GM15510 (cell line): ENCODE results near the gene MYH15.

ENCODE experiments used
- POLR2A ChIP-seq: IDR thresholded peaks from 3 replicates; pipeline ENCODE4 v1.6.1; 2011; ENCODE audit warnings: borderline replicate concordance; ENCODE audit not compliant: insufficient read length; ENCODE audit errors: extremely low read depth

MYH15 gene

DNA sequence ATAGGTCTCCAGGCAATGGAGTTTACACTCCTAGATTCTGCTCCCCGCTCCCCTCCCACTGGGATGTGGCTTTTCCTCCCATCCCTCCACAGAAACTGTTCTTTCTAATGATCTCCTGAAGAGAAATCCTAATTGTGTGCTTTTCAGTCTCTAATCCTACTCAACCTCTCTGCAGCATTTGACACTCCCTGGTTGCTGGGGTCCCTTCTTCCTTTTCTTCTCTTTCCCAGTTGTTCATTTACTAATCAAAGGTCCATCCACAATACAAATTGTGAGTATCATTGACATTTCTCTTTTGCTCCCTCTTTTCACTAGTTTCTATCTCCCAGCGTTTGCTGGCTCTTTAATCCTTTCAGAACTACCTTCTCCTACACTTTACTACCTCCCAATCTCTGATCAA is 6.5 kb upstream of the MYH15 start:
- TF ChIP-seq POLR2A = no peak

GRCh38 chr3:108513961-108514360 is 3.6 kb upstream of the MYH15 start:
- TF ChIP-seq POLR2A = no peak

GRCh38 chr3:108512671-108513070 is 2.3 kb upstream of the MYH15 start:
- TF ChIP-seq POLR2A = no peak

GRCh38 chr3:108511490-108511889 is 1.1 kb upstream of the MYH15 start:
- no peak for TF ChIP-seq POLR2A

- no peak for TF ChIP-seq POLR2A
Observed at GRCh38 chr3:108511055-108511454, 659 bp upstream of the MYH15 start.

DNA sequence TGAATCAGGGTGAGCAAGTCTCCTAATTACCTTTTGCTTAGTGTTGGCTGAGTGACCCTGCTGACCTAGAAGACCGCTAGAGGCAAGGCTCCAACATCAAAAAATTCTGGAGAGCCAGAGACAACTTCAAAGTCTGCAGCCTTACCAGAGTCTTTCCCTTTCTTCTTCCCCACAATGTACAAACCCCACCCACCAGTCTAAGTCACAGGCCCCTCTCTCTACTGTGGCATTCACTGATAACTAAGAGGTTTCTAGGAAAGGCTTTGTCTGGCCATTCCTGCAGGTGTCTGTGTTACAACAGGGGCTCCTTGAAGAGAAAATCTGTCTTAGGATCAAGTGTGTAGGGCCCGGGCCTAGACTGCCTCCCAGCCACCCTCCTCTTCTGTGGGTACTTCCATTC is 525 bp downstream of the MYH15 start:
- TF ChIP-seq POLR2A = no peak

- TF ChIP-seq POLR2A = no peak
Observed at GRCh38 chr3:108509263-108509662, 1.1 kb downstream of the MYH15 start.

- no peak for TF ChIP-seq POLR2A
Observed at GRCh38 chr3:108507902-108508301, 2.5 kb downstream of the MYH15 start.

DNA sequence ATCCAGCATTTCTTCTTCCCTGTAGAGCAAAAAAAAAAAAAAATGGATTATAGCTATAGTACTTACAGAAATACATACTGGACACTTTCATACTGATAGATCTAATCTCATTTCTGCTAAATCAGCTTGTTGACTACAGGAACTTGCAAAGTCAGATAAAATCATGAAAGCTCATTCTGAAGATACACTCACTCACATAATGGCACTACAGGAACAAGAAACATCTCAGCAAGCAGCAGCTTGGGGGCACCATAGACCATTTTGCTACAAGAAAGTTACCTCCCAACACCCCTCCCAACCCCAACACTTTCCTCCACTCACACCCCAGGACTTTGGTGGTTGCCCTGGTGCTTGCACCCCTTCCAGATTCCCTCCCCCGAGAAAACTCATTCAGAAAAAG is 4.6 kb downstream of the MYH15 start:
- no peak for TF ChIP-seq POLR2A

DNA sequence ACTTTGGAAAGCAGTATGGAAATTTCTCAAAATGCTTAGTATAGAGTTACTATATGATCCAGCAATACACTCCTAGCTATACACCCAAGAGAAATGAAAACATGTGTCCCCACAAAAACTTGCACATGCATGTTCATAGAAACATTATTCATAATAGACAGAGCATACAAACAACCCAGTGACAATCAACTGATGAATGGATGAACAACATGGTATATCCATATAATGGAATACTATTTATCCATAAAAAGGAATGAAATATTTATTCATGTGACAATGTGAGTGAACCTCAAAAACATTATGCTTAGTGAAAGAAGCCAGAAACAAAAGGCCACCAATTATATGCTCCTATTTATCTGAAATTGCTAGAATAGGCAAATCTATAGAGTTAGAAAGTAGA is 6.7 kb downstream of the MYH15 start:
- TF ChIP-seq POLR2A = no peak

GRCh38 chr3:108501535-108501934 is 8.9 kb downstream of the MYH15 start:
- TF ChIP-seq POLR2A = no peak

GRCh38 chr3:108500728-108501127 is 9.7 kb downstream of the MYH15 start:
- TF ChIP-seq POLR2A = no peak

GRCh38 chr3:108497271-108497670 is 13.1 kb downstream of the MYH15 start:
- no peak for TF ChIP-seq POLR2A

- no peak for TF ChIP-seq POLR2A
Observed at GRCh38 chr3:108495717-108496116, 14.7 kb downstream of the MYH15 start.

- no peak for TF ChIP-seq POLR2A
Observed at GRCh38 chr3:108494906-108495531, 15.4 kb downstream of the MYH15 start.

DNA sequence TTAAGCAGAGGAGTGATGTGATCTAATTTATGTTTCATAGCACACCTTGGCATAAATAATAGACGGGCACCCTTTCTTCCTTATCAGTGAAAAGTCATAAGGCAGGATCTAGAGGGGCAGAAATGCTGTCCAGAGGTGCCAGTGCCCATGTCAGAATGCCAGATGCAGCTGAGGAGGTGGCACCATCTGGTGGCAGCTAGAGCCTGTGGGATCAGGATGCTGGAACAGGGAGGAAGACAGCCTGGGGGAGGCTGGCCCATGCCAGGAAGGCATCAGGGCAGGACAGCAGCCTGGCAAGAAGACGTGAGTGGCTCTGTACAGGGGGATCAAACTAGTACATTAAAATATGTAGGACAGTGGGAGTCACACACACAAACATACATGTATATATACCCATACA is 16.5 kb downstream of the MYH15 start:
- TF ChIP-seq POLR2A = no peak

GRCh38 chr3:108491456-108491855 is 18.9 kb downstream of the MYH15 start:
- TF ChIP-seq POLR2A = no peak
